ENCODE results near the gene MAB21L4.

The MAB21L4 gene

DNA sequence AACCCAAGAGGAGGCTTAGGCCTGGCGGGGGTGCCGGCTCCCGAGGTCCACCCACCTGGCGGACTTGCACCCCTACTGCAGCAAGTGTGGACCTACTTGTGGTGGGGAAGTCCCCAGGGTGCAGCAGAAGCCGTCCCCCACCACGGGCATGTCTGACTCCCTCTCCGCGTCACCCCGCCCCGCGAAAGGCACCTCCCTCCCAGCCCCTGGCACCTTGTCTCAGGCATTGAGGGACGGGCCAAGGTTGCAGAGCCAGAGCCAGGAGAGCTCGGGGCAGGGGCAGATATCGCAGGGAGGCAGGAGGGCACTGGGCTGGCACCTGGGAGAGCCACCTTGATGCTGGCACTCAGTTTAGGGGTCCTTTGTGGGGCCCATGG is 29.2 kb upstream of the MAB21L4 start:
- DNase-seq, result no peak

DNA sequence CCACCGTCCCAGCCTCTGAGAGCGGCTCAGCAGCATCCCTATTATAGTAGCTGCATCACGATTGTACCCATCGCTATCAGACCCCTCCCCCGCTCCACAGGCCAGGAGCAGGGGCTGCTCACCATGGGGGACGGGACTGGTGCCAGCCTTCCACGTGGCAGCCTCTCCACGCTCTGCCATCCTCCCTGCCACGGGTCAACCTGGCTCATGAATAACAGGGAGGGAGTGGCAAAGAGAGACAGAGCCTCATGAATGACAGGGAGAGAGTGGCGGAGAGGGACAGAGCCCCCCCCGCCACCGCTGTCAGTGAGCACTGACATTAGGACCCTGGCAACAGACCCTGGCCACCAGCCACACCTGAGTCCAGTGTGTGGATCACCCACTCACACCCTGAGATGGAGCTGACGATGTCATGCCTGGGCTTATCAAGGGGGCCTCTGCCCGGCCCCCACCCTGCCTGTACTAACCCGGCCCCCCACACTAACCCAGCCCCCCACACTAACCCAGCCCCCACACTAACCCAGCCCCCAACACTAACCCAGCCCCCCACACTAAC is 27.1 kb upstream of the MAB21L4 start:
- DNase-seq, result no peak

DNA sequence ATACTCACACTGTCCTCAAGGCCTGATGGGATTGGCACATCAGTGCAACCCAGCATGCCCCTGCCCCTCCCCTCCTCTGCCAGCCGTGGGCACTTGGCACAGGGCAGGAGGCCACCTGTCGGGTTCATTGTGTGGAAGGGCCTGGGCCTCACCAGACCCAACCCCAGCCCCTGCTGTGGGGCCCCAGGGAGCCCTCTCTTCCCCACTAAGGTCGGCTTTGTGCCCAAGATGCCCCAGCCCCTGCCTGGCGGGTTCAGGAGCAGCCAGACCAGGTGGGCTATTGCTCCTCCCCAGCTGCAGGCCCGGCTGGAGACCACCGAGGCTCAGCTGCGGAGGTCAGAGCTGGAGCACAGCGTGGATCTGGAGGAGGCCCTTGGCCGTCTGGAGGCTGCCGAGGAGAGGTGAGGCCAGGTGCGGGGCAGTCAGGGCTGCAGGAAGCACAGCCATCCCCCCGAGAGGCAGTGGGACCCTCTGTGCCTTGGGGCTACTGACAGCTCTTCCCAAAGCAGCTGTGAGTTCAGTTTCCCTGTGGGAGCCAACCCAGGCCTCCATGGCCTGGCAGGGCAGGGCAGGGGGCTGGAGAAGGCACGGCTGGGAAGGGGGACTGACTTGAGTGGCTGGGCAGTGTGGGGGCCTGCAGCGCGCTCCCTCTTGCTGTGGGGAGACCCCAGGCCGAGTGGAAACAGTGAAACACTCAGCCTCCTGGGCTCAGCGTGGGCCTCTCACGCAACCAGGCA is 26.5 kb upstream of the MAB21L4 start:
- no peak for DNase-seq

DNA sequence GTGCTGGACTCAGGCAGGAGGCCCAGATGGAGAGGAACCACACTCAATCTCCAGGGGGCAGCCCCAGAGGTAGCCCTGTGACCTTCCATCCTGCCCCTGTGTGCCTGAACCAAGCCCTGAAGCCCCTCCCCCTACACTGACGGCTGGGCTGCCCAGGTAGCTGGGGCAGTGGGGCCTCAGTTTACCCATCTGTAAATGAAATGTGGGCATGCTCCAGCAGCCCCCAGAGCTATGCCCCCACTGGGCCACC is 26.0 kb upstream of the MAB21L4 start:
- DNase-seq, result no peak

DNA sequence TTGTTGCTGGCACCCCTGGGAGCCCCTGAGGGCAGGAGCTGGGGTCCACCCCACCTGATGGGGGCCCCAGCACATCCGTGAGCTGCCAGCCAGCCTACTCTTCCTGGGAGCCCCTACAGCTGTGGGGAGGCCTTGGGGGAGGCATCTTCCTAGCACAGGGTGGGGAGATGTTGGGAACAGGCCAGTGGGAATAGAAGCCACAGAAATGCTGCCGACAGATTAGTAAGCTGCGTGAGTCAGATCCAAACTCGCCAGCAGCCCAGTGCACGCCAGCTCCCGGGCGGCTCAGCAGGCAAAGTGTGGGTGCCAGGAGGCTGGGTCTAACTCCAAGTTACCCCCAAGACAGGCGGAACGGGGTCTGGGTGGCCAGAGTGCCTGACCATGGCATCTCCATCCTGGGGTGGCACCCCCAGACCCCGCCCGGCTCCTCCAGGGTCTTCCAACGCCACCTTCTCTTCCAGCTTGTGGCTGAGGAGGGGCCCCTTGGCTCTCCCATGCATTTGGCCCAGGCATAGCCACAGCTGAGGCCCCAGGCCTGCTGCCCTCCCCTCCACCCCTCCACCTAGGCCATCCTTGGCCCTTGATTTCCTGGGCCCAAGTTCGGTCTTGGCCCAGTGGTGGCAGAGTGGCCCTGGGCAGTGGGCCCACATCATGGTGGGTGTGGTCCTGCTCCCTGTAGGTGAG is 25.5 kb upstream of the MAB21L4 start:
- no peak for DNase-seq

DNA sequence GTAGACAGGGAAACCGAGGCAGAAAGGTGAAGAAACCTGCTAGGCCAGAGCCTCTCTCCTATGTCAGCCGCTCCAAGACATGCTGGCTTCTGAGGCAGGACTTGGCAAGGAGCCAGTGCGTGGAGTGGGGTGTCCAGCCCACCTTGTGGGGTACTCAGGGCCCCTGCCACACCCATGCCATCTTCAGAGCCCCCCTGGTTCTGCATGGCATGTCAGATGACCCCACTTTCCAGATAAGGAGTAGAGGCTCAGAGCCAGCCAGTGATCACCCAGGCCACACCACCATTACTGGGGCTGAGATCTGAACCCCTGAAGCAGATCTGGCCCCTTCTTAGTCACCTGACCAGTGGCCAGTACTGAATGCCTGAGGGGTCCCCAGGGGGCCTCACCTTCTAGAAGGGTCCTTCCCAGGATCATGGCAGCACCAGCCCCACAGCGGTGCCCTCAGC is 24.9 kb upstream of the MAB21L4 start:
- DNase-seq, result no peak

DNA sequence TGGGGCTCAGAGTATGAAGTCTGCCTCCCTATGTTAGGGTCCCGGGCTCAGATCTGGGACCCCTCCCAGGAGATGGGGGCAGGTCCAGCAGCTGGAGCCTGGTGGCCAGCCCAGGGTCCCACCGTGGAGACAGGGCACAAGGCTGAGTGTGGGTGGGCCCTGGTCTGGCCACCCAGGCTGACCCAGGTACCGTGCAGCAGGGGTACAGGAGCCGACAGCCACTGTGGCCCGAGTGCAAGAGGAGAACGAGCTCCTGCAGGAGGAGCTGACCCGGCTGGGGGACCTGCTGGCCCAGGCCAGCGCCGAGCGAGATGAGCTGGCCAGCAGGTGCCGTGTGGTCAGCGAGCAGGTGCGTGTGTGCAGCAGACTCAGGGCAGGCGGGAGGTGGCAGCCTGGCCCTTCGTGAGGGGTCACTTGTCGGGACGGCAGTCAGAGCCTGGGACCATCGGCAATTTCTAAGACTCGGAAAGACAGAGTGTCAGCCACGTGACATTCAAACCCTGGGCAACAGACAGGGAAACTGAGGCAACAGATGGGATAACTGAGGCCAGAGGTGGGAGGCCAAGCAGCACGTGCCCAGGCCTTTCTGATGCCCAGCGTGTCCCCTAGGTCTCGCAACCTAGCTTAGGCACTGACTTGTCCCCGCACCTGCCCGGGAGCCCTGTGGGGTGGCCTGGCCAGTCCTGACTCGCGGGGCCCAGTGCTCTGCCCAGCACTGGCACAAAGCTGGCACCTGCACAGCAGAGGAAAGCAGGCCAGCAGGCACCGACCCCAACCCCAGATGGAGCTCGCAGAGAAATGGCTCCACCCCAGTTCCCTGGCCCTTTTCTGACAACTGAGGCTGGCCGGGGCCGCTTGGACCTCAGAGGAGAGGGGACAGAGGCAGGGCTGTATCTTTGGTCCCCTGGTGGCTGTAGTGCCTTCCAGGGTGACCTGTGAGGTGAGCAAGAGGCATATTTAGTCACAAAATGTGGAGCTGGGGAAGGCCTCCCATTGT is 24.1 kb upstream of the MAB21L4 start:
- DNase-seq, result no peak

DNA sequence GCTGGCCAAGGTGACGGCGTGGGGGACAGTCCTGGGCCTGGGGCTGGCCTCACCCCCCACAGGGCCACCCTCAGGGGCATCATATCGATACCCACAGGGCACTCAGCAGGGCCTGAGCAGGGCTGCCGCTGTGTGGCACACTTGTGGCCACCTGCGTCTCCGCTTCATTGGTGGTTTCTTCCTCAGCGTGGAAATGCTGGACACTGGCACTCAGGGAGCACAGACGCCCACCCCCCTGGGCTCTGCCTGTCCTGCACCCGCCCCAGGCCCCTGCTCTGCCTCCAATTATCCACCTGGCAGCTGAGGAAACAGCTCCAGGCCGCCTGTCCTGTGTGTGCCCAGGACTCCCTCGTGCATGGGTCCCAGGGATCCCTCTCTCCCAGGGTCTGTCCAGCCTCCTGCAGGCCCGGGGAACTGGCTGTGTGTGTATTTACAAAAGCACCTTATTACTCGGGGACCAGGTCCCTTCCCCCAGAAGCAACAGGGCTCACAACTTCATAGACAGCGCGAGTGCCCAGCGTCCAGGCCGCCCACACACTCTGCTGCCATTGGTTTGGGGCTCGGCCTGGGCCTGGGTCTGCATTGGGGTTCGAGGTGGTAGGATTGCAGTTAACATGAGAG is 23.3 kb upstream of the MAB21L4 start:
- no peak for DNase-seq

DNA sequence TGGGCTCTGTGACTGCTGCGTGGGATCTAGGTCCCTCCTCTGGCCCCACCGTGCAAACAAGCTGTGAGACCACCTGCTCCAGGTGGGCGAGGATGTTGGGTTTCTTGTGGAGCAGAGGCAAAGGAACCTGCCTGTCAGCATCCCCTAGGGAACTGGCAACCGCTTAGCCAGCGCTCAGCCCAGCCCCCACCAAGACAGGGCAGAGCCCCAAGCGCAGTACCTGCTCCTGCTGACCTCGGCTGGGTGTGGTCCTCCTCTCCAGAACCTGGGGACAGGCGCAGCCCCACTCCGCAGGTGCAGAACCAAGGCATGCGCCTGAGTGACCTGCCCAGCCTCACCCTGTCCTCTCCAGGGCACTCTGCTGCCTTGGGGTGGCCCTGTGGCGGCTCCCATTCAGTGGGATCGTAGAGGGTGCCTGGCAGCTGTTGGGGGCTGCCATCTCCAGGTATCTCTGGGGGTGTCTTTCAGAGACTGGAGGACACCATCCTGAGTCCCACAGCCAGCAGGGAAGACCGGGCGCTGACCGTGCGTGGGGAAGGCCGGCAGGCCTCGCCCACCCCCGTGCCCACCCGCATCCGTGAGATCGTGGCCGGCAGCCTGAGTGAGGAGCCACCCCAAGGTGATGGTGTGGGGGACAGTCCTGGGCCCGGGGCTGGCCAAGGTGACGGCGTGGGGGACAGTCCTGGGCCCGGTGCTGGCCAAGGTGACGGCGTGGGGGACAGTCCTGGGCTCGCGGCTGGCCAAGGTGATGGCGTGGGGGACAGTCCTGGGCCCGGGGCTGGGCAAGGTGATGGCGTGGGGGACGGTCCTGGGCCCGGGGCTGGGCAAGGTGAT is 22.5 kb upstream of the MAB21L4 start:
- no peak for DNase-seq

DNA sequence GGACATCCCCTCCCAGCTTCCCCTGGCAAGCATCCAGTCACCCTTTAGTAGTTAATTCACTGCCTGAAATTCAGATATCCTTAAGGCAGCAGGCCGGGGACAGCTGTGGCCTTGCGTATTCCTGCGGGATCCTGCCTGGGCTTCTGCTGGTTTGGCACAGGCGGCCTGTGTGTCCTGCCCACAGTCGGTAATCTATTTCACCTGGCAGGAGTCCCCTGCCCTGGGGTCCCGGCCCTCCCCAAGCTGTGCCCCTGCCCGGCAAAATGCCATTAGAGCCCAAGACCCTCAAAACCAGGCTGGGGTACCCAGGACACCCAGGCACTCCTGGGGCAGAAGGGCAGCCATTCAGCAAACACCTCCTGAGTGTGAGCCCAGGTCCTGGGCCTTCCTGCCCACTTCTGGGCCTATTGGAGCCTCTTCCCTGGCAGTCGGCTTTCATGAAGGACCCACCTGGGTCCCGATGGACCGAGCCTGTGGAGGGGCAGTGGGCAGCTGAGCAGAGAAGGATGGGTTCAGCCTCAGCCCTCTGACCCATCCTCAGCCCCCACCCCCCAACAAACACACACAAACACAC is 21.8 kb upstream of the MAB21L4 start:
- DNase-seq, result no peak

DNA sequence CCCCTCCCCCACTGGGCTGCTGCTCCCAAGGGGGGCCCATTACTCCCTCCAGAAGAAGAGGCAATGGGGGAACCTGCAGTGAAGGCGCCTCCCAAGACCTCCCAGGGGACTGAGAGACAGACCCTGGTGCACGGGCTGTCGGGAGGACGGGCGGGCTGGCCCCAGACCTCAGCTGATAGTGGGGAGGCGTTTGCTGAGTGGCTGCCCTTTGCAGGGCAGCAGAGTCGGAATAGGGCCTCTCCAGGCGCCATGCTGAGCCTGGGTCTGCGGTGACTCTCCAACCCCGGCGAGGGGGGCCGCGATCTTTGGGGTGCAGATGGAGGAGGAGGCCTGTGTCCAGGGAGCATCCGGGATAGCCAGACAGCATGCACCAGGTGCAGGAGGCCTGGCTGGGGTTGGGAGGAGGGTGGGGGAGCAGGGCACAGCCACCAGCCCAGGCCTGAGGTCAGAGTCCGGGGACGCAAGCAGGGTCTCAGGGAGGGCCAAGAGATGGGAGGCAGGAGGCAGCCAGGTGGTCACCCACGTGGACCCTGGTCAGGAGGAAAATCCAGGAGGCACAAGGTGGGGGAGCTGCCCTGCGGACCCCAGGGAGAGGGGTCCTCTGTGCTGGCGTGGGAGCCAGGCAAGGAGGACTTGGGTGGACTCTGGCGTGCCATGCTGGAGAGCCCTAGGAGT is 21.2 kb upstream of the MAB21L4 start:
- no peak for DNase-seq

DNA sequence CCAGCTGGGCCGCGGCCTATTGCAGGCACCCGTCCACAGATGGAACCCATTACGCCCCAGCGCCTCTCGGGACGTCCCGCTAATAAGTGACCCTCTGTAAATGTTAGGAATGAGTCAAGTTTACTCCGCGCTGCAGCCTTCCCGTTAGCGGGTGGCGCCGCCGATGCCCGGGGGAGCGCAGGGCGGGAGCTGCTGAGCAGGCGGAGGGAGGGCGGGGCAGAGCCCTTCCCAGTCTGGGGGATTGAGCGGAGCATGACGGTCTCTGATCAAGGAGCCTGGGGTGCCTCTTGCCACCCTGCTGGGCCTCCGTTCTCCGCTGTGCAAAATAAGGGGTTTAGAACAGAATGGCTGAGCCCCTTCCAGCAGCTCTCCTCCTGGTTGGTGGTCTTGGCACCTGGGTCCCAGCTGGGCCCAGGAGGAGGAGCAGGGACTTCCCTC is 20.6 kb upstream of the MAB21L4 start:
- no peak for DNase-seq

DNA sequence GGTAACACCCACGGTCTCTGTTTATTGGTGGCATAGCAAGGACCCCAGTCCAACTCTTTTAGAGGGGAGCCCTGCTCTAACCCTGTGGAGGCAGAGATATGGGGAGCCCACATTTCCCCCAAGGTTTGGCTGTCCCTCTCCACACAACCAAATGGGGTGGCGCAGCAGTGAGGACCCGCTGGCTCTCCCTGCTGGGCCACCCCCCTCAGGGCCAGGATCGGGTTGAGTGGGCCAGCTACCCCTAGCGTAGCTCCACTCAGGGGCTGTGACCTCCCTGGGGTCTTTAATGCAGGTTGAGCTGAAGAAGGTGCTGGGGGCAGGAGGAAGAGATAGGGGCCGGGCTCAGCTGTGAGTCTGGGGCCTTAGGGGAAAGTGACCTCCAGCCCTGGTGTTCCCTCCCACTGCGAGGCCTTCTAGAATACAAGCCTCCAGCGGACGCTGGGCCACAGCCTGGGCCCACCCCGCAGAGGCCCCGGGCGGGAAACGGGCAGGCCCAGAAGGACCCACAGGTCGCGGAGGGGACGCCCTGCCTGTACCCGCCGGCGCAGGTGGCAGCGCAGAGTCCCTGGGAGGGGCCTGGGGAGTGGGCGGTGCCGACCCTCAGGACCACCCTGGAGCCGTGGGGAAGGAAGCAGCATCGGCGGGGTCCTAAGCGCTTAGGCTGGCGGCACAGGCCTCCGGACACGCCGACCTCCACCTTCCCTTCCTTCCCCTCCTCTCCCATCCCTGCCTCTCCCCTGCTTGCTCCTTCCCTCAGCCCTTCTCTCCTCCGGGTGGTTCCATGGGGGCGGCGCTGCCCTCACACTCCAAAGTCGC is 19.8 kb upstream of the MAB21L4 start:
- DNase-seq, result no peak

DNA sequence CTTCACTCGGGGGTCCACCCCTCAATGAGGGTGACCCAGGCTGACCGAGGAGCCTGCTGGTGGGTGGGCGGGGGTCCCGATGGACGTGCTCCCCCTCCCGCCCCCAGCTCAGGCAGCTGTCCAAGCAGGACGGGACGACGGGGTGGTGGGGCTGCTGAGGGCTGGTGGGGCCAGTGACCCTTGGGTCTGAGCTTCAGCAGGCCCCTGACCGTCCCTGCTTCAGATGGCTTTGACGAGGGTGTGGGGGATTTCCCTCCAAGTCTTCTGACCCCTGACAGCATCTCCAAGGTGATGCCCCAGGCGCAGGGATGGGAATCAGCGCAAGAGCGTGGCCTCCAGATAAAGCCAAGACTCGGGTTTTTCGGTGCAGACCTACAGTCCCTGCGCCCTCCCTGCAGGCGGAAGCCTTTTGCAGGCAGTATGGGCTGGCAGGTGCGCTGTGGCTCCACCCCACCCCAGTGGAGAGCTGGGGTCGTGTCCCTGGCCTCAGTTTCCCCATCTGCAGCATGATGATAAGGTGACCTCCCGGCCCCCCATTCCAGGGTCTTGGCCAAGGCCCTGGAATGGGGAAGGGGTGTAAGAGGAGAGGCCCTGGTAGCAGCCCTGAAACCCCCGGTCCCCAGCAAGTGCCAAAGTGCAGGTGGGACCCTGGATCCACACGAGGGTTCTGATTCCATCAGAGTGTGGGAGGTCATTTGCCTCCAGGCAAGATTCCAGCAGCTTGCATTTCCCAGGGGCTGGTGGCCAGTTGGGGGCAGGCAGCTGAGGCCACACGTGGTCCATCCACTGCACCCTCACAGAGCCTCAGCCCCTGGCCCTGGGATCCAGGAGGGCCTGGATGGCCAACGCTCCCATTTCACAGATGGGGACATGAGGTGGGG is 18.9 kb upstream of the MAB21L4 start:
- no peak for DNase-seq

DNA sequence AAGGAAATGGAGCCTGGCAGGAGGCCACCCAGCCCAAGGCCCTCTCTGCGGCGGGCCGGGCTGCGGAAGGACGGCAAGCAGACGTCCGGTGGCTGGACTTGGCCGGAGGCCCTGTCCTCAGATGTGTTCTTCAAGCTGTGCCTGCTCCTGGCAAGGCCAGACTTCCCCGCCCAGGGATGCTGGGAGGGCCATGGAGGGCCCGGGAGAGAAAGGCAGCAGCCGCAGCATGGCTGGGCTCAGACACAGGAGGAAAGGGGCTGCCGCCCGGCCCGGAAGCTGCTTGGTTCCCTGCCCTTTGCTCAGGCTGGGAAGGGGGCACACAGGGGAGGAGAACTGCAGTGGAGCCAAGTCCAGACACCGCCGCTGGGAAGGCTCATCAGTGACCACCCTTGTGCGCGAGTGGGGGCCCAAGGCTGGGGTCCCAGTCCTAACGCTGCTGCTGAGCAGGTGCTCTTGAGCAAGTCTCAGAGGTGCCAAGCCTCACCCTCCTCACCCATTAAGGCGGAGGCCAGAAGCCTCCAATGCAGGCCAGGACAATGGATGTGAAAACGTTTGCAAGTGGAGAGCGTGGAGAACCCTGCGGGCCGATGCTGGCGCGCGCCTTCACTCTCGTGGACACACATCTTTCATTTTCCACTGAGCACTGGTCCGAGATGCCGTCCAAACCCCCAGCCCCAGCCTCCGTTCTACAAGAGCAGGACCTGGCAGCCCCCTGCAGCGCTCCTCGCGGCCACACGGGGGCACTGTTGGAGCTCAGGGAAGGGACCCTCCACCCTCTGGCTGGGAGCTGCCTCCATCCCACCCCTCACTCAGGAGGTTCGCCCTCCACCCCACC is 18.1 kb upstream of the MAB21L4 start:
- peak; percentile 35 to 45 for DNase-seq

DNA sequence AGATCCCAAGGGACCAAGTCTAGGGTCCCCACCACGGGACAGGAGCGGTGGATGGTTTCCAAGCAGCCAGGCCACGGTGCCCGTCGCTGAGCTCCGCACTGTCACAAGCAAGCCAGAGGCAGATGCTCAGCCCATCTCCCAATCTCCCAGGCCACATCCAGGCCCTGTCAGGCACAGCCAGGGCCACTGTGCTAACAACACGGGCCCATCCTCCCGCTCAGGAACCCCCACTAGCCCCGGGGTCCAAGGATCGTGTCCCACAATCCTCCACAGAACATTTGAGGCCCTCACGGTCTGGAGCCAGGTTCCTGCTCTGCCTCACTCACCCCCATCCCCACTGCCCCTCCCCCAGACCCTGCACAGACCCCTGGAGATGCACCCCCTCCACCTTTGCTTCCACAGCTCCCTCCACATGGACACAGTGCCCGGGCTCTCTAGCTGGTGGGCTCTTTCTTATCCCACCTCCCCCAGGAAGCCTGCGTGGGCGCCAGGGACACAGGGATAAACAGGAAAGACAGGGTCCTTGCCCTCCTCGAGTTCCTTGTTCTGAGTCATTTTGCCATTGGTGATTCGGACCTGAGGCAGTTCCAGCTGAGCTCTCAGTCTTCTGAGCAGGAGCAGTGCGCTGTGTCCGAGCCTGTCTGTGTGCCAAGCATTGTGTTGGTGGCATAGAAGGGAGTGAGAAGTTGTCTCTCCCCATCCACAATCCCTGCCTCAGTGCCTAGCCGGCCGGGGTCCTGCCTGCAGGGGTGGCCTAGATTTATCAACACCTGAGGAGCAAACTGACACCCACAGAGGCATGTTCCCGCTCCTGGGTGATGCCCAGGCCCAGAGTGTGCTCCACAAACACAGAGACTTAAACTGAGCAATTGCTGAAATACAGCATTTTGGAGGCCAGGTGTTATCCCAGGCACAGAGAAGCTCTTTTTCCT is 17.2 kb upstream of the MAB21L4 start:
- DNase-seq, result no peak

Measured in inflammatory macrophage (primary cell).